Sigmoid colon (tissue), 3 donors: Measurements from ENCODE around the gene USP34.

Experiments used
- POLR2A ChIP-seq, 2 donors: fragments of 450-650 bp; IDR thresholded peaks; one replicate each; pipeline ENCODE4 v1.6.1; 2016; ENCODE audit warnings: antibody characterized with exemption in 2 of 2, mild to moderate bottlenecking in 2 of 2, moderate library complexity in 2 of 2
- TF ChIP-seq, protein P1 (sequence below), 4 experiments: fragments of 450-650 bp in 3 of 4; fragments of 200-600 bp in 1 of 4; IDR thresholded peaks; one replicate each; pipeline ENCODE4 v1.5.1; 2016 to 2019; ENCODE audit warnings: antibody characterized with exemption in 4 of 4, mild to moderate bottlenecking in 3 of 4, moderate library complexity in 2 of 4

- TF ChIP-seq, protein P1, sequence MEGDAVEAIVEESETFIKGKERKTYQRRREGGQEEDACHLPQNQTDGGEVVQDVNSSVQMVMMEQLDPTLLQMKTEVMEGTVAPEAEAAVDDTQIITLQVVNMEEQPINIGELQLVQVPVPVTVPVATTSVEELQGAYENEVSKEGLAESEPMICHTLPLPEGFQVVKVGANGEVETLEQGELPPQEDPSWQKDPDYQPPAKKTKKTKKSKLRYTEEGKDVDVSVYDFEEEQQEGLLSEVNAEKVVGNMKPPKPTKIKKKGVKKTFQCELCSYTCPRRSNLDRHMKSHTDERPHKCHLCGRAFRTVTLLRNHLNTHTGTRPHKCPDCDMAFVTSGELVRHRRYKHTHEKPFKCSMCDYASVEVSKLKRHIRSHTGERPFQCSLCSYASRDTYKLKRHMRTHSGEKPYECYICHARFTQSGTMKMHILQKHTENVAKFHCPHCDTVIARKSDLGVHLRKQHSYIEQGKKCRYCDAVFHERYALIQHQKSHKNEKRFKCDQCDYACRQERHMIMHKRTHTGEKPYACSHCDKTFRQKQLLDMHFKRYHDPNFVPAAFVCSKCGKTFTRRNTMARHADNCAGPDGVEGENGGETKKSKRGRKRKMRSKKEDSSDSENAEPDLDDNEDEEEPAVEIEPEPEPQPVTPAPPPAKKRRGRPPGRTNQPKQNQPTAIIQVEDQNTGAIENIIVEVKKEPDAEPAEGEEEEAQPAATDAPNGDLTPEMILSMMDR (IDR thresholded peaks at IDR 0.05) = no peak
- TF ChIP-seq POLR2A (IDR thresholded peaks at IDR 0.05) = no peak
Observed at GRCh38 chr2:61318553-61318952, 152.3 kb downstream of the USP34 start.
